ENCODE data around the gene PDCD6IP.
"Not testable (repeated sequence)": the region's sequence is repeated elsewhere in the genome, so short reads cannot be mapped to it uniquely, and the experiment has no call there.

Gene PDCD6IP

DNA sequence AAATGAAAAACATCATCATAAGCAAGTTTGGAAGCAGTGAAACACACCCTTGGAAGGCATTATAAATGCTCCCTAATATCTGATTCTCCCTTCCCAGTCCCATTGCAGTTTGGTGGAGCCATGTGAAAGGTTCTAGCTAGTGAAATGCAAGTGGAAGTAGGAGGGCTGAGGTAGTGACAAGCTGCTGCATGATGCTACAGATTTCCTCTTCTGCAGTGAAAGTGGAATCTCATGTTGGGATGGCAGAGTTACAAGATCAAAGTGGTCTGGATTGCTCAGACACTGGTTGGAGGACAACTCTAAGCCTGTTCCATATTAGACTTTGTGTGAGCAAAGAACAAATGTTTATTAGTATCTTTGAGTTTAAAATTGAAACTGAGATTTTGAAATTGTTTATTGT is 3.3 kb upstream of the PDCD6IP start:
- DNase-seq, result no peak

DNA sequence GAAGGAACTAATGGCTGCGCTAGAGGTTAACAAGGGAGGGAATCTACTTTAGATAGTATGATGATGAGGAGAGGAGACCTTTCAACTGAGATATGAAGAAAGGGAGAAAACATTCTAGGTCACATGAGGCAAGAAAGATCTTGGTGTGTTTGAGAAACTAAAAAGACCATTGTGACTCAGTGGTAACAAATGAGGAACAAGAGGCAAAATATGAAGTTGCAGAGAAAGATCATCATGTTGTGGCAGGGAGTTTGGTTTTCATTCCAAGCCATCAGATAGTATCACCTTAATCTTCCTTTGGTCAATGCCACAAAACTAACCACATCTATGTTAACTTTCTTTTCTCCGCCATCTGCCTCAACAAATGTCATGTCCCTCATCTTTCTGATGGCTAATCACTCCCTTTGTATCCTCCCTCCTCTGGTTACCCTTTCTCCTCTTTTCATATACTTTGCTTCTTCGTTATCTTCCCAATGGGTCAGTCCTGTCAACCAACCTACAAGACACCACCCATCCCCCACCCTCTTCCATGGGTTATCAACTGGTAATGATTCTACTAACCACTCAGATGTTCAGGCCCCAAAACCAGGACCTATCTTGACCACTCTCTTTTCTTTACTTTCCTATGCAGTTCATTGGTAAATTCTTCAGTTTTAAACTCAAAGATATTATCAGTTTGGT is 2.4 kb upstream of the PDCD6IP start:
- DNase-seq, result no peak

DNA sequence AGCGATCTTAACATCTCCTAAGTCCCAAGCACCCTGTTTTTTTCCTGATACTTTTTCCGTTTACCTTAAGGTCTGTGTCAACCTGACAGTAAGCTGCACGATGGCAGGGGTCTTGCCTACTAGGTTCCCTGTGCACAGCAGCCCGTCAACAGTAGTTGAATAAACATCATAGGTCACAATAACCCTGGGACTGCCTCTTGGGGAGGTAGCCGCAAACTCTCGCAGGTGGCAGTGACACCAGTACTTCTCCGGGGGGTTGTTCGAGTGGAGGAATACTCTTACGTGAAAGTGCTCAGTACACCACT is 365 bp upstream of the PDCD6IP start:
- DNase-seq, result peak; percentile 63

DNA sequence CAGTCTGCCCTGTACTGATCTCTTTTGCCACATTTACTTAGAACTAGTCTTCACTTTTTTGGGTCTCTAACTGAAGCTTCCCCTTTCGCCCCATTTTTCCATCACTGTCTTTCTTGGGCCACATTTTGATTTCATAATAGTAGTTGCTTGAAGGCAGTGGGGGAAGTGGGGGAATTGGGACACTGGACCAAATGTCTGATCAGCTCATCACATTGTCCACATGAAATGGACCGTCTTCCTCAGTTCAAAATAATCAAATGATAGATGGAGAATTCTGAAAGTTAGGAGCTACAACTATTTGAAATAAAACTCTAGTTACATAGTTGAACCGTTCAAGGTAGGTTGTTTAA is 747 bp downstream of the PDCD6IP start:
- DNase-seq, result no peak

DNA sequence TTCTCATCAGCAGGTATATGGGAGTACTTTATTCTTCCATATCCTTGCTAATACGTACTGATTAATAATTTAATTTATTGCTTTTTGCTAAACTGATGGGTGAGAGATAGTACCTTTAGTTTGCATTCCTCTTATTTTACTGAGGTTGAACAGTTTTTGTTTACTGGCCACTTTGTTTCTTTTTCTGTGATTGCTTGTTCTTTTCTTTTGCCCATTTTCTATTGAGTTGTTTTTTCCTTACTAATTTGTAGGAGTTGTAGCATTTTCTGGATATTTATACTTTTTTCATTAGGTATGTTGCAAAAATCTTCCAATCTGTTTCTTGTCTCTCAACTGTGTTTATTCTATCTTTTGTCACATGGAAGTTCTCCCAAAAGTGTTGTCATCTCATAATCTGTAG is 4.8 kb downstream of the PDCD6IP start:
- DNase-seq, result no peak

DNA sequence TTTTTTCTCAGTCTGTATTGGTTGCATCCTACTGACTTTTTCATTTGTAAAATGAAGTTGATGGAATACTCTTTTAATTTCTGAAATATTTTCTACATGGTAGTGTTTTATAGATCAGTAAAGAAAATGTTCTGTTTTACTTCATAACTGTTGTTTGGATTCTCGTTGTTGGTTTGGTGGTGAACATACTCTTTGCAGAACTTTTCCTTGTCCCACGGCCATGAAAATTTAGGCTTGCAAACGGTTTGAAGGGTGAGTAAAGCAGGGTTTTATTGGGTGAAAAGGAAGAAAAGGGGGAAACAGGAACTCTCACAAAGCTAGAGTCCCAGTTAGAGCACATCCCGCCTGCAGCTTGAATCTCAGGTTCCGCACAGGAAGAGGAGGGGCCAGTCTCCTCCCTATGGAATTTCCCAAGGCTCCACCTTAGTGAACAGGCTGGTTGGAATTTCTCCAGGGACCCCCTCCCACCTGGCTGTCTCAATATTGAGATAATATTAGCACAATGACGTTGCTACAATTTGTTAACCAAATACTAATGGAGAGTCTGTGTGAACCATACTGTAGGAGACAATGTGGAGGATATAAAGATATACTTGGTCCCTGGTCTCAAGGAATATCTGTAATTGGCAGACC is 5.6 kb downstream of the PDCD6IP start:
- DNase-seq, result no peak

DNA sequence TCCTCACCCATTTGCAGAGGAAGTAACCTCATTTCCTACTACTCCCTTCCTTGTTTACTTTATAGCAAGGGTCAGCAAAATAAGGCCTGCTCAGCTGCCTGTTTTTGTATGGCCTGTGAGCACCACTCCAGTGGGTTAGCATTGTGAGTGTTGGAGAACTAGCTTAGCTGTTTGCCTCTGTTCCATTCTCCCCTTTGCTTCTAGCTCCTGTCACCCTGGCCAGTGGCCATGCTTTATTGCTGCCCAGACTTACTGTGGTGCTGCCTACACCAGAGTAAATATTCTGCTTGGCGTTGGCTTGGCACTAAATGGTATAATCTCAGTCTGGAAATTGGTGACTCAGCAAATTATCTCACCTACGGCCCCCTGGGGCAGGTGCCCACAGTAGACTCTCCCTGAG is 8.8 kb downstream of the PDCD6IP start:
- peak; percentile 9 for DNase-seq

DNA sequence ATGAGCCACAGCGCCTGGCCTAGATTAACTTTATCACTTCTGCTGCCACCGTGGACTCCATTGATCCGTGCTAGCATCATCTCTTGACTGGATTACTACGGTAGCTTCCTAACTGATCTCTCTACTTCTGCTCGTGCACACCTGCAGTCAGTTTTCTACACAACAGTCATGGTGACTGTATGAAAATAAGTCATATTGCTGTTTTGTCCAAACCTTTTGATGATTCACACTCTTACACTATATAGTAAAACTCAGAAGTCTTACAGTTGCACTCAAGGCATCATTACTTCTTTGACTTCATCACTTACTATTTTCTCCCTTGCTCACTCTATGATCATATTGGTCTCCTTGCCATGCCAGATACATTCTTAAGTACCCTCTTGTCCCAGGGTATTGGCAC is 10.1 kb downstream of the PDCD6IP start:
- no peak for DNase-seq

DNA sequence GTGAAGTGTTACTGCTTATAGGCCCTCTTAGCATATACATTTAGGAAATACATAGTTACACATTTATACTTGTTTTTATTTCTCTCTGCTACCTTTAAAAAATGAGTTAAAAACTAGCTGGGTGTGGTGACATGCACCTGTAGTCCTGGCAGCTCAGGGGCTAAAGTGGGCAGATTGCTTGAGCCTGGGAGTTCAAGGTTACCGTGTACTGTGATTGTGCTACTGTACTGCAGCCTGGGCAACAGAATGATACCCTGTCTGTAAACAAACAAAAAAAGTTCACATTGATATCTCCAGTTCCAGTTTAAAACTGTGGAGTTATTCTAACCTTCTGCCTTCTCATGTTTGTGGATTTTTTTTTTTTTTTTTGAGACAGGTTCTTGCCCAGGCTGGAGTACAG is 12.1 kb downstream of the PDCD6IP start:
- no peak for DNase-seq

DNA sequence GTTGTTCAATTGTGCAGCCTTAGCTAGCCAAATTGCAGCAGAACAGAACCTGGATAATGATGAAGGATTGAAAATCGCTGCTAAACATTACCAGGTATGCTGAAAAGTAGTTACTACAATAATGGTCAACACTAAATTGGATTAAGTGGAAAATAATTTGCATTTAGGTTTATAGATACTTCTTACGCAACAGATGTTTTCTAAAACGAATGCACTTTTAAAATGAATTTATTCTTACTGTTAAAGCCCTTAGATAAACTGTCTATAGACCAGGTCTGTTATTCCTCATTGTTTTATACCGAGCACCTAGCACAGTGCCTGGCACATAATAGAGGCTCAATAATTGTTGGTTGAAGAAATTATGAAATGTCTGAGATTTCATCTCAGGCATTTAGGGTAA is 23.6 kb downstream of the PDCD6IP start:
- DNase-seq, result no peak

DNA sequence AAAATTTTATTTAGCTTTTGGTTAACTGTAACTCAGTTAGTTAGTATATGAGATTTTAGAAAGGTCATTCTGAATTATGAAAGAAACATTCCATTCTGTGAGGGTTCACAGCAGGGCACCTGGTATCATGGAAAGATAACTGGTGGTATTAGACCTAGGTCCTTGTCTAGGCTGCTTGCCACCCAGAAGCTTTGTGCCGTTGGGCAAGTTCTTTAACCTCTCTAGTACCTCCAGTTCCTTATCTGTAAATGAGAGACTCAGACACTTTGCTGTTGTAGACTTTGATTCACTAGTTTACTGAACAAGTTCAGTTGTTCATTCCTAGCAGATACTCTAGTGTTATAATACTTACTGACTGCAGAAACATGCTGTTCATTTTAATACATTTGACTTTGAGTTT is 25.4 kb downstream of the PDCD6IP start:
- DNase-seq, result no peak

DNA sequence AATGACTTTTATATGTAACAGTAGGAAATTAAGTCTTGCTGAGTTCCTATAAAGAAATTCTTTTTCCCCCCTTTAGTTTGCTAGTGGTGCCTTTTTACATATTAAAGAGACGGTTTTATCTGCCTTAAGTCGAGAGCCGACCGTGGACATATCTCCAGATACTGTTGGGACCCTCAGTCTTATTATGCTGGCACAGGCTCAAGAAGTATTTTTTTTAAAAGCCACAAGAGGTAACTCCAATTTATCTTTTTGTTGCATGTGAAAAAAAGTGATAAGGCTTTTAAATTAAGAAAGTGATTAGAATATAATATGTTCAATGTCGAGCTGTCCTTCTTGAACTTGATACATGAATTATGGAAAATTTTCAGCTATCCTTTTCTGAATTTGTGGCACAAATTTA is 26.7 kb downstream of the PDCD6IP start:
- DNase-seq, result no peak

DNA sequence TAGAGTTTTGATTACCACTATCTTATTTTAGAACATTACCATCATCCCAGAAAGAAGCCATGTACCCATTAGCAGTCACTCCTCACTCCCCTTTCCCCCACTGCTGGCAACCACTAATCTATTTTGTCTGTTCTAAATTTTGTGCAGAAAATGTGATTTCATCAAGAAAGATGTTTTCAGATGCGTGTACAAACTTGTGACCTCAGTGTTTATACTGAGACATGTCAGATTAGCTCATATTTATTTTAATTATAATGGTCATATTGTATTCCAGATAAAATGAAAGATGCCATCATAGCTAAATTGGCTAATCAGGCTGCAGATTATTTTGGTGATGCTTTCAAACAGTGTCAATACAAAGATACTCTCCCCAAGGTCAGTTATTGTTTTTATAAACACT is 27.8 kb downstream of the PDCD6IP start:
- no peak for DNase-seq

DNA sequence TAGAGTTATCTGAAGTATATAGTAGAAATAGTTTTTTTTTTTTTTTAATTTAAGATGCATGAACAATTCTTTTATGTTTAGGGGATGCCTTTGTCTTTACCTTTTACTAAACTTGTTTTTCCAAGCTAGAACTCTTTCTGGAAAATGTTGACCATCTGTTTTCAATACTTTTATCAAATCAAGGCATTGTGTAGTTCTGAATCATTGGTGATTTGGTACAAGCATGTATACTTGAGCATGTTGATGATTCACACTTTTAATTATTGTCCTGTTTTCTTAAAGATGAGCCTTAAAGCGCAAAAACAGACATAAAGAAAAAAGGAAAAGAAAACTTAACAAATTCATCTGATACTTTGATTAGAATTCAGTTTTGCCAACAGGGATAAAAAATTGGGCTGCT is 28.3 kb downstream of the PDCD6IP start:
- DNase-seq, result no peak

DNA sequence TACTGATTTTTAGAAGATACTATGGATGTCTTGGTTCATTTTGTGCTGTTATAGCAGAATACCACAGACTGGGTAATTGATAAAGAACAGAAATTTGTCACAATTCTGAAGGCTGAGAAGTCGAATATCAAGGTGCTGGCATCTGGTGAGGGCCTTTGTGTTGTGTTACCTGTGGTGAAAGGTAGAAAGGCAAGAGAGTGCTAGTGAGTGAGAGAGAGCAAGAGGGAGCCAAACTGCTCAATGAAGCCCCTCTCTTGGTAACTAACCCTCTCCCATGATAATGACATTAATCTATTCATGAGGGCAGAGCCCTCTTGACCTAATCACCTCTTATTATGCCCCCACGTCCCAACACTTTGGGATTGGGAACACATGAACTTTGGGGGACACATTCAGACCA is 31.3 kb downstream of the PDCD6IP start:
- DNase-seq, result no peak

DNA sequence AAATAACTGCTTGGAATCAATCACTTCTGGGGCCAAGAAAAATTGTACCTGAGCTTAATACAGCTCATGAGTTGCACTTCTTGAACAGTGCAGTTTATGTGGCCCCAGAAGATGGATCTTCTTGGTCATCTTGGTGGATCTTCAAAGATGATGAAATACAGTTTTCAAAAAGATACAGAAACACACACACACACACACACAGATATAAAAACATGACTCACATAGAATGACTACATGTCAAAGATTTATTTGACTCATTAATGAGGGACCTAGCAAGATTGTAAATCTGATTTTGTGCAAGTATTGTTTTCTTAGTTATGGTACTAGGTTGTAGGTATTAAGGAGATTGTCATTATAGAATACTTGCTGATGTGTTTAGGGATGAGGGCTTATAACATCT is 32.6 kb downstream of the PDCD6IP start:
- no peak for DNase-seq

DNA sequence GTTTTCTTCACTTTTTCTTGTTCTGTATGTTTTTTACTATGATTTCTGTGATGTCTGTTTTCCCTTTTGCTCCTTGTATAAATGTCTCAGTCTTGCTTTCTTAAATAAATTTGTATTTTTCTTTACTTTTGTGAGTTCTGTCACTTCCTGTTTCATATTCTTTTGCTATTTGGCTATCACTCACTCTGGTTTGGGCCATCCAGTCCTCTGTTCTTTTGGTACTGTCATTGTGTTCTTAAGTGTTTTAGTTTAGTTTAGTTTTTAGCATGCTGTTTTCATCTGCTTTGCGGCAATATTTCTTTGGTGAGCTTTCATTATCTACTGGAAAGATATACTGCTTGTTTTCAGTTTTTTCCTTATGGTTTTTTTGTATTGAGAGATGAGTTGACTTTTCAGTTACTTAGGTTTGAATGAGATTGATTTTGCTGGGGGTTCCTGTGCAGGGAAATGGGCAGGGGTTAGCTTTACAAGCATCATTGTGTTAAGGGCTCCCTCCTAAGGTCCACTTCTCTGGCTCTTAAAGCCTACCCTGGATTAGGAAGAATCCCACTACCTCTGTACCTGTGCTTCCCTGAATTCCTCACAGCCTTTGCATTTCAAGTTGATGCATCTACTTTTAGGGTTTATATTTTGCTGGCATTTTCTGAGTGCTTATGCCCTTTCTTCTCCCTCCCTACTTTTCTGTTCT is 35.1 kb downstream of the PDCD6IP start:
- DNase-seq, result no peak

DNA sequence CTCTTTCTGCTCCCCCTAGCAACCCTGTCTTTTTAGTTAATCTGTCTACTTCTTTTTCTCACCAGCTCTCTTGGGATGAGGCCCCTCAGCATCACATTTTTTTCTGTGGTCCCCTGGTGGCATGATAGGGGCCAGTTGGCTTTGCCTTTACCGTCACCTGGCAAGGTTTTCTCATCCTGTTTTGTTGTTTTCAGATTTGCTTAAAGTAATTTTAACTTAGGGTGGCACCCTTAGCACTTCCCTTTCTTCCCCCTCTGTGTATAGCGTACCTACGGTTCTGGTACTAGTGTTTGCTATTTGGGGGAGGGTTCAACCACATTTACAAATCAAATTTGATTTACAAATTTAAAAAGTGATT is 35.6 kb downstream of the PDCD6IP start:
- DNase-seq, result no peak

DNA sequence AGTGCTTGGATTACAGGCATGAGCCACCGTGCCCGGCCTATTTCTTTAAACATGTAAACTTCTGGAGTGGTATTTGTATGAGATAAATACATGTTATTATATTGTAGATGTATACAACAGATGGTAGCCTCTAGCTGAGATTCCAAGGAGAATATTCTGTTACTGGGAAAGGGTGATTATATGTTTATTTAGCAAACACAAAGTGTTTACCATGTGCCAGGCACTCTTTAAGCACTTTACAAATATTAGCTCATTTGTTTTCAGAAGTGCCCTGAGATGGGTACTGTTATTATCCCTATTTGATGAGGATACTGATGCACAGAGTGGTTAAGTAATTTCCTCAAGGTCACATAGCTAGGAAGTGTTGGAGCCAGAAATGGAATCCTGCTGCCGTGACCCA is 38.8 kb downstream of the PDCD6IP start:
- peak; percentile 66 for DNase-seq

DNA sequence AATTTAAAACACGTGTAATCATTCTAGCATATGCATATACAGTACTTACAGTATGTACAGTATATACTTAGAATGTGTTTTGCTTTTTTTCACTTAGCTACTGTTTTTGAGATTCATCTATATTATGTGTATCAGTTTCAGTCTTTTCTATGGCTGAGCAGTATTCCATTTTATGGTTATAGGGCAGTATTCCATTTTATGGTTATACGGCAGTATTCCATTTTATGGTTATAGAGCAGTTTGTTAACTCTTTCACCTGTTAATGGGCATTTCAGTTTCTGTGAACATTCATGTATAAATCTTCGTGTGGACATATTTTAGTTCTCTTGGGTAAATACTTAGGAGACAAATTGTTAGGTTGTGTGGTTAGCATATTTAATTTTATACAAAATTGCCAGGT is 40.9 kb downstream of the PDCD6IP start:
- no peak for DNase-seq

DNA sequence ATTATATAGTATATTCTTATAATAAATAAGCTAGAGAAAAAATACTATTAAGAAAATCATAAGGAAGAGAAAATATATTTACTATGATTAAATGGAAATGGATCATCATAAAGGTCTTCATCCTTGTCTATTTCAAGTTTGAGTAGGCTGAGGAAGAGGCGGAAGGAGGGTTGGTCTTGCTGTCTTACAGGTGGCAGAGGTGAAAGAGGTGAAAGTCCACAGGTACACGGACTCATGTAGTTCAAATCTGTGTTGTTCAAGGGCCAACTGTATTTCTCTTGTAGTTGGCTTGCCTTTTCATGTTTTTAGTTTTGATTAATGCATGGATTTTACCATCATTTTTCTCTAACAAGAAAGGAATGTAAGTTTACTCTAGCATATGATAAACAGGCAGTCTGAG is 41.7 kb downstream of the PDCD6IP start:
- DNase-seq, result no peak

DNA sequence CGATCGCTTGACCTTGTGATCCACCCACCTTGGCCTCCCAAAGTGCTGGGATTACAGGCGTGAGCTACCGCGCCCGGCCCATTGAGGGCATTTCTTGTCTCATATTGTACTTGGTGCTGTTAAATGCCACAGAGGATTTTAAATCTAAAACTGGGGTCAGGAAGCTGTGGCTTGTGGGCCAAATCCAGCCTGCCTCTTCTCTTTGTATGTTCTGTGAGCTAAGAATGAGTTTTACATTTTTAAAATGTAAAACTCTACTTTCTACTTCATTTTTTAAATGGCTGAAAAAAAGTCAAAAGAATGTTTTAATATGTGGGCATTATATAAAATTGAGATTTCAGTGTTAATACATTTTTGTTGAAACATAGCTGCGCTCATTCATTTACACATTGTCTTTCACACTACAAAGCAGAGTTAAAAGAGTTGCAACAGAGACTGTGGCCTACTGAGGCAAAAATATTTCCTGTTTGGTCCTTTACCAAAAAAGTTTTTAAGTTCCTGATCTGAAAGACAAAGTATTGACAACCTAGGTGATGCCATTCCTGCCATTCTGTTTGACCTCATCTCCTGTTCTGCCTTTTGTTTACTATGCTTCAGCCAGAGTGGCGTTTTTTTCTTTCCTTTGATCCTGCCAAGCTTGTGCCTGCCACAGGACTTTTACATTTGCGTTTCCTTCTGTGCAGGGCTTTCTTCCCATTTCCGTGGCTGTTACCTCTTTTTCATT is 50.4 kb downstream of the PDCD6IP start:
- peak; percentile 19 for DNase-seq

DNA sequence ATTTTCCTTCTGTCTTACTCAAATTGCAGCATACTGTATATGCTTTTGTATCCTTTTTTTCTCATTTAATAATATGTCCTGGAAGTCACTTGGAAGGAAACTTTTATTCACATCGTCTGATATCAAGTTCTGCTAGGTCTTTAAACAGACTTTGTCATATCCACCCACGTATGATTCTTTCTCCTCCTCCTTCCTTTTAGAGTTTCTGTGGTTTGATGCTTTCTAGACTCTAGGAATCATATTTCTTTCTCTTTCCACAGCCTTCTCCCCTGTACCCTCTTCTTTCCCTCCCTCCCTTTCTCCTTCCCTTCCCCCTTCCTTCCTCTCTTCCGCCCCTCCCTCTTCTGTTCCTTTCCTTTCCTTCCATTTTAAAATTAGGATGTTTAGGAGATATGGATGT is 52.2 kb downstream of the PDCD6IP start:
- DNase-seq, result not testable (repeated sequence)

DNA sequence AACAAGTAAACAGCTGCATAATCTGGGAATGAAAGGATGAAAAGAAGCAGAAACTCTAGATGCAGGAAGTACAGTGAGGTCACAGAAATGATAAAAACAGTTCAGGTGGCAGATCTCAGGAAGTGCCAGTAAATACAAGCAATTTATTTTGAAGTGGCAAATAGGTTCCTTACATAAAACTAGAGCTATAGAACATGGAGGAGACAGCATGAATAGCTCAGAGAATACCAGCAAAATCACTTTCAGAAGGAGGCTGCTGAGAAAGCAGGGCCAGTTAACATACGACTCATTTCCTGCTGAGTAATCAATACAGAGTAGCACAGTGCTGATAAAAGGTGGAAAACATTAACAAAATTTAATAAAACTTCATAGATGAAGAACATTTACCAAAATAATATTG is 57.0 kb downstream of the PDCD6IP start:
- not testable (repeated sequence) for DNase-seq
